Muscle of arm (tissue), 12 donors: ENCODE measurements around the gene UROC1. TPM values are rescaled to one million over a fixed set of nuclear protein-coding genes. Genes with fewer than 3 reads are reported as not detected.

Experiments used
- DNase-seq: peaks from one replicate; pipeline ENCODE4 v3.0.0-alpha.2; 2013
- polyA plus RNA-seq, 12 donors: library from polyadenylated mRNA; unstranded; fragments of 120-200 nt; gene quantifications; one replicate each; pipeline ENCODE4 v1.2.1, GENCODE V29; 2013; ENCODE audit not compliant: insufficient read length in 12 of 12

The UROC1 gene
- polyA plus RNA-seq, 12 donors = 0.11 to 0.19 TPM; not detected in 10

GRCh38 chr3:126495786-126496185 is 21.8 kb downstream of the UROC1 start:
- no peak for DNase-seq

DNA sequence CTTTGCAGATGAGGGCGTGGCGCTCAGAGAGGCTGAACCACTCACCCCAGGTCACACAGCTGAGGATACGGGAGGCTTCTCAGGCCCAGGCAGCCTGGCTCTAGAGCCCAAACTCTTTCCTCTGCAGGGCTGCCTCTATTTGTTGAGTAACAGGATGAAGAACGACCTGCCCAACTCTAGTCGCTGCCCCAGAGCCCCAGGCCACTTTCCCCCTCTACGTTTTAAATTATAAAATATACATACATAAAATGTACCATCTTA is 22.7 kb downstream of the UROC1 start:
- DNase-seq = no peak

DNA sequence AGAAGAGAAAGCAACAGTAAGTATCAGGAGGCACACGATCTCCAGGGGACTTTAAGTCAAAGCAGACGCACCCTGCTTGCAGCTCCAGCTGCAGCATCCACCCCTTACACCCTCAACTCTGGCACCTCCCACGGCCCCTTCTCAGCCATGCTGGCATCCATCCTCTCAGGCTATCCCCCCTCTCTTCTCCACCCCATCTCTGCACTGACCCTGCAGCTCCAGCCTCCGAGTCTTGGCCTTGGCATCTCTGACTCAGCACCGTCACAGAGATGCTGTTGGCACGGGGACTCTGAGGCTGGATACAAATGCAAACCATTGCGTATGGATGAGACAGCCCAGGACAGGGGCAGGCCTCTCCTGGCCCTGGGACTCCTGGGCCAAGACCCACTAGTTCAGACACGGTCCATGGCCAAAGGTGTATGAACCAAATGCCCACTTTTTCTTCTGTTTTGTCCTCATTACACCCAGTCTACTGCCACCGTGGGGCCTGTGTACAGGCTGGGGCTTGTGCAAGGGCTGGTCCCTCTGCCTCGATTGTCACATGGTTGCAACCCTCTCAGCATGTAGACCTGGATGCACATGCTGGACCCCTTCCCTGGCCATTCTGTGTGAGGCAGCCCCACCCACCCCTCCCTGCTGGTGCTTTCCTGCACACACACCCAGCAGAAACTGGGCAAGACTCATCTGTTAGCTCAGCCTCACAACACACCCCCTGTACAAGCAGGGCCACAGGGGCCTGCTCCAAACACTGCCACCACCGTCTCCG is 23.2 kb downstream of the UROC1 start:
- no peak for DNase-seq

DNA sequence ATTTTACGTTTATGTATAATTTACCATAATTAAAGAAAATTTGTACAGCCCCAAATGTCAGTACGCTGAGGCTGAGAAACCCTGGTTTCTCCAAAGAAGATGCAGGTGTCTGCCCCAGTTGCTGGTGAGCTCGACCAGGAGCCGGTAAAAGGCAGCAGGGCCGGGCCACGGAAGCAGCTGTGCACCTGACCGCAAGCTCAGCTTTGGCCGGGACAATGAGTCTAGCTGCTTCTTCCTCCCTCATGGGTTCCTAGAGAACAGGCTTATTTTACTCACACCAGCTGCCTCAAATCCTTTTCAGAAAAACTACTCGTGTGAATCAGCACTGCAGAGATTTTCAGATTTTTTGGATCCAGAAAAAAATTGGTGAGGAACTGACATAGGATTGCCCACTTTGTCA is 23.8 kb downstream of the UROC1 start:
- no peak for DNase-seq

GRCh38 chr3:126493051-126493450 is 24.5 kb downstream of the UROC1 start:
- DNase-seq = no peak

DNA sequence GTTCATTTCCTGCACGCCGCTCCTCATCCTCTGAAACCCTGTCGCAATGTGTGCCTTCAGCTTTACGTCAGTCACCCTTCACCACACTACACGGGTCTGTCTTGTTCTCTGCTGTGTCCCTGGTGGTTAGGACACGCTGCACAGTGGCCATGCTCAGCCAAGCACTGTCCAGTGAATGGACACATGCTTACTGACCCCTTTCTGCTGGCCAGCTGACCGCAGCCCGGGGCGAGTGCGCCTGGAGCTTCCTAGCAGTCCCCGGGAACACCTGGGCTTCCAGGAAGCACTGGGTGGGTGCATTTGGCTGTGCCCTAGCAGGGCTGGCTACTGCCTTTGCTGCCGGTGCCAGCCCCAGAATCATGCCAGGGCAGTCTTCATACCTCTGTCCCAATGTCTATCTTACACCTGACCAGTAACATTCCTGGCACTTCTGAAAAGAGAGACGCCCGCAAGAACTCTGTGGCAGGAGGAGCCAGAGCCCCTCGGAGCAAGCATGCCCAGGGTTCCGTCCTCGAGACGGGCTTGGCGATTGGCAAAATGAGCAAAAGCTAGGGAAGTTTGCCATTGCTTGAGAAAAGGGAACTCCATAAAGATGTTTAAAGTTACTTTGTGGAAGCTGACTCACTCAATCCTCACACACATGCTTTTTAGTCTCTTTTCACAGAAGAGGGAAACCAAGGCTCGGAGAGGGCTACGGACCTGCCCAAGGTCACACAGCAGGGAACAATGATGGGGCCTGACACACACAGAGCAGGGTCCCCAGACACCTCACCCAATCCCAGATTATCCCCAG is 26.2 kb downstream of the UROC1 start:
- DNase-seq = no peak

DNA sequence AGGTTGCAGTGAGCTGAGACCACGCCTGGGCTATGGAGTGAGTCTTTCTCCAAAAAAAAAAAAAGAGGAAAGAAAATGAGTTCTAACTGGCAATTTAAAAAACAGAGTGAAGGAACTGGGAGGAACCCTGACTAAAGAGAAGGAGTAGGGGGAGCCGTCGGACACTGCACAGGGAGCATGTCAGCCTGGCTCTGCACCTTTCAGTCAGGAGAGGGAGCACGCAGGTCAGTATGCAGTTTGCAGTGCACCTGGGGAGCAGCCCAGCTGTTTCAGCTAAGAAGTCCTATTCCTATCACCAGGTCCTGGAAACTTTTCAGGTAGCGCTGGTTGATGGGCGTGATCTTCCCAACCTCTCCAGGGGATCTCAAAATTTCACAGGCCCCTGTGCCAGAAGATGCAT is 27.0 kb downstream of the UROC1 start:
- no peak for DNase-seq

DNA sequence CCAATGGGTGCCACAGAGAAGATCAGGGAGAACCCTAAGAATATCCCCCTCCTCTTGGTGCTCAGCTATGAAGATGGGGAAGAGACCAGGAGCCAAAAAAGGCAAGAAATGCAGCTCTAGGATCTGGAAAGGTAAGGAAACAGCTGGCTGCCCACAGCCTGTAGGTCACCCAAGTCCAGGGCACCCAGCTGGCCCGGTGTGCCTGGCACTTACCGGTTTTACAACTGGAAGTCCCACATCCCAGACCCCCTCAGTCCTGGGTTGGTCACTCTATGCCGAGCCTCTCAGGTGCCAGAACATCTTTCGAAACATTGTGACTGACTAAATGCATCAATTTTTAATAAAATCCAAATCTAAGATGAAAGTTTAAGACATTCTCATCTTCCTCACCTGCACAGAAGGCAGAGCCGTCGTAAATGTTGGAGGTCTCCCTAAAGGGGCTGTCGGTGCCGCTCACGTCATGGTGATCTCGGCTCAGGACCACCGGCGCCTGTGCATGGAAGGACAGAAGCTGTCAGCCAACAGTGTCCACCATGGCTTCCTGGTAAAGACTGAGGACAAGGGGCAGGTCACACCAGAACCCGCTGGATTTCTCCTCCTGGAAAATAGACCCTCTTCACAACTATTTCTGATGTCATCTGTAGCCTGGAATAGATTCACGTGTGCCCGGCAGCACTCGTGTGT is 28.5 kb downstream of the UROC1 start:
- DNase-seq = no peak

- no peak for DNase-seq
Observed at GRCh38 chr3:126488185-126488584, 29.4 kb downstream of the UROC1 start.

DNA sequence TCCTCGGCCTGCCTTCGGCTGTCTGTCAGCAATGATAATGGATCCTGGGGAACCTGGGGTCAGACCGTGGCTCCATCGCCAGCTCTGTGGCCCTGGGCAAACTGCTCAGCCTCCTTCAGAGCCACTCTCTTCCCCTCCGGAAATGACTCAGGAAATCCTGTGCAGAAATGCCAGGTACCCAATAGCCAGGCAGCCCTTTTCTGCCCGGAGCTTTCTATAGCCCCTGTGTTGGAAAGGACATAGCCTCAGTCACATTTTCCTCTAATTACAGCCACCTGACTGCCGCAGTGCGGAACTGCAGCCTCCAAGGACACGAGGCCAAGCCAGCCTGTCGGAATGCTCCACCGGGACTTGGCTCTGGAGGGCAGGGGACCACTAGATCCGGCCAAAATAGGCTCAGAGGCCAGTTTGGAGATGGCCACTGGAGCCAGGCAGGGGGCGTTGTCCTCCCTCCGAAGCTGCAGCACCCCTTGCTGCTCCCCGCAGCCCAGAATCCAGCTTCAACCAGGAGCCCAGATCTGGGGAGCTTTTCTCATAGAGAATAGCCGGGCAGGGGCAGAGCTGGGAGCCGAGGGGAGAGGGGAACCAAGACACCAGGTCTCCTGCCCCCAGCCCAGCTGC is 30.3 kb downstream of the UROC1 start:
- DNase-seq = no peak

DNA sequence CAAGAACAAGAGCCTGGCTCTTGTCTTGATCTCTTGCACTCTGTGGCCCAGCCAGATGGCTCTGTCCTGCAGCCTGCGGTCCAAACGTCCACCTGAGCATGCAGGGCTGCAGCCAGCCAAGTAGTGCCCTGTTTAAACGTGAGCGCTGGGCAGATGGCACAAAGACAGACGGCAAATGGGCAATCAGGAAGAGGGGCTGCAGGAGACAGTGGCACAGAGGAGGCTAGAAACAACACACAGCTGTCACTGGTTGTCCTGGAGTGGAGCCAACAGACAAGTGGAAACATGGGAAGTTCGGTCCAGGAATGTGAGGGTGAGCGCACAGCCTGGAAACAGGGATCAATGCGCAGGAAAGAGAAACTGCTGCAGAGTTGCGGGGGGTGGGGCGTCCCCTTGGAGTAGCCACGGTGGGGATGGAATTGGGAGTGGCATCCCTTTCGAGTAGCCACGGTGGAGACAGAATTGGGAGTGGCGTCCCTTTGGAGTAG is 31.2 kb downstream of the UROC1 start:
- DNase-seq = no peak

GRCh38 chr3:126485956-126486355 is 31.6 kb downstream of the UROC1 start:
- DNase-seq = no peak

DNA sequence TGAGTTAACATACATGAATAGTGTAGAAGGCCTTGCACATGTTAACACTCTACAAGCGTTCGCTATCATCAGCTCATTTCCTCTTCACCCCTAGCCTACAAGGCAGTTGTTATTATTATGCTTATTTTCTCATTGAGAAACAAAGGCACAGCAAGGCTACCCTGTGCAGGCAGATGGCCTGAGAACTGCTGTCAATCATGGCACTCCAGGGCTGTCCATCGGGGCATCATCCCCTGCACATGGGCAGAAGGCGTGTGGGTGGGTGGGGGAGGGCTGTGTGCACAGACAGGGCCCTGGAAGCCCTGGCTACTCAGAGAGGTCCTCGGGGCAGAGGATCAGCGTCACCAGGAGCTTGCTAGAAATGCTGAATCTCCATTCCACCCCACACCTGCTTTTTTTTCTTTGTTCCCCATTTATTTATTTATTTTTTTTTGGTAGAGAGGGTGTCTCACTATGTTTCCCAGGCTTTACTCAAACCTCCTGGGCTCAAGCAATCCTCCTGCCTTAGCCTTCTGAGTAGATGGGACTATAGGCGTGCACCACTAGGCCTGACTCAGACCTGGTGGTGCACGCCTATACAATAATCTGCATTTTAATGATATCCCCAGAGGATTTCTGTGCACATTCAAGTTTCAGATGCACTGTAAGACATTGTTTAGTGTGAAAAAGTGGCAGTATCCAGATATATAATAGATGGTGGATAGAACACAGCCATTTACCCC is 32.2 kb downstream of the UROC1 start:
- DNase-seq = no peak

DNA sequence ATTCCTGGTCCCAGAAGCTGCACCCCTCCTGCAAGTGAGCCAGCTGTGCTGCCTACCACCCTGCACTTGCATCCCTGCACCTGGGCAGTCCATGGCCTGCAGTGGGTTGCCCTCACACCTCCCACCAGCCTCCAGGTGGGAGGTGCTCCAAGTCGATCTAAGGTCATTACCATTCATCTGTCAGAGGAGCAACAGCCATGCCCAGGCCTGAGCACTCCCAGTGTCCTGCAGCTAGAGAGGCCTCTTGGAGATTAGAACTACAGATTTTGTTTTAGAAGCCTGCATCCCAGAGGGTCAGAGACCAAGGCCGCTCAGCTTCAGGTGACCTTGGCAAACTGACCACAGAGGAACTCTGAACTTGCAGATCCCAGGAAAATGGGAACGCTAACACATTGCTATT is 32.9 kb downstream of the UROC1 start:
- DNase-seq = no peak

- DNase-seq = no peak
Observed at GRCh38 chr3:126484148-126484547, 33.4 kb downstream of the UROC1 start.

GRCh38 chr3:126483321-126483761 is 34.2 kb downstream of the UROC1 start:
- DNase-seq = no peak

DNA sequence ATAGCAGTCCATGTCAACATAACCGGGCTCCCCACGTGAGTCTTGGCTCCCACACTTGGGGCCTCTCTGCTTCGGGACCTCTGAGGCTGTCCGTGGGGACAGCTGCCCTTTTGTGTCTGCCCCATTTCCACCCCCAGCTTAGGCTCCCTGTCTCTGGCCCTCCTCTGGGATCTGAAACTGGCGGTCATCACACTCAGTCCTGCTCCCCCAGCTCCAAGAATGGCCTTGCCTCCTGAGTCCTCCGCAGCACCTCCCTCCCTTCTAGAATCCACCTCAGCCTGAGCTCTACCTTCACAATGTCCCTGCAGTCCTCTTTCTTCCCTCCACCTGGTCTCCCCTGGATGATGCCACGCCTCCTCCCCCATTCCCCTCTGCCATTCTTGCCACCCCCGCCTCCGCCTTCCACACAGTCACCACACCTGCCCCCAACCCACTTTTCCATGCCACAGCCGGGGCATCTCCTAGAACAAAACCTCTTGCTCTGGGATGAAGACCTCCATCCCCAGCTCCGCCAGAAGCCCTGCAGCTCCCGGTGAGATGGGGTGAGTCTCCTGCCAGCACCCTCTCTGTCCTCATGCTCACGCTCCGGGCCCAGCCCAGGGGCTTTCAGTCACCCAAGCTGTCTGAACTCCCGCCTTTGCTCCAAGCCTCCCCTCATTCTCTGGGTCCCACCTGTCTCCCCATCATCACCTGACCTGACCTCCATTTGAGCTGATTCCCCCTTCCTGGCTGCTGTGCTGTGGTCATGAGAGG is 34.9 kb downstream of the UROC1 start:
- DNase-seq = no peak

- DNase-seq = no peak
Observed at GRCh38 chr3:126481808-126482502, 35.6 kb downstream of the UROC1 start.

- DNase-seq = no peak
Observed at GRCh38 chr3:126480861-126481260, 36.7 kb downstream of the UROC1 start.

- no peak for DNase-seq
Observed at GRCh38 chr3:126480206-126480605, 37.4 kb downstream of the UROC1 start.
